ENCODE results near the gene FOXP1.
"Not testable (repeated sequence)": the region's sequence is repeated elsewhere in the genome, so short reads cannot be mapped to it uniquely, and the experiment has no call there.

FOXP1 gene

DNA sequence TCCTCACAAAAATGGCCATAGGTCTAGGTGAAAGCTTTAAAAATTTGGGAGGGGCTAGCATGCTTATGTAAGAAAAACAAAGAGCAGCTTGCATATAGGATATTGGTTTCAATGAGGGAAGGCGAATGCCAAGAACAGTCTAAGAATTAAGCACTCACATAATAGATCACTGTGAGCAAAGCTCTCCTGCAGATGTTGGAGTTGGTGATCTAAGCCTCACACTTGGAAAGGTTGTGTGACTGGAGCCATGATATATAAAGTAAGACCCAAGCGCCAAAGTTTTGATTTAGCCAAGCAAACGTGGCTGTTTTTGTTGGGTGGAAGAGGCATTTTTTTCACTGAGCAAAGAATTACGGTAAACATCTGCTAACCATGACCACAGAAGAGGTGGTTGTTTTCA lies 237.5 kb downstream of the FOXP1 start:
- no peak for FAIRE-seq
- no peak for DNase-seq (ENCODE audit: low spot score)

GRCh38 chr3:71345429-71346040 lies 238.0 kb downstream of the FOXP1 start:
- FAIRE-seq: no peak
- no peak for DNase-seq (ENCODE audit: low spot score)

- DNase-seq (ENCODE audit: low spot score): peak; percentile 66
- FAIRE-seq: peak; percentile 91
Observed at GRCh38 chr3:71341721-71342120, 241.8 kb downstream of the FOXP1 start.

- no peak for DNase-seq (ENCODE audit: low spot score)
- FAIRE-seq: no peak
Observed at GRCh38 chr3:71339049-71339448, 244.5 kb downstream of the FOXP1 start.

DNA sequence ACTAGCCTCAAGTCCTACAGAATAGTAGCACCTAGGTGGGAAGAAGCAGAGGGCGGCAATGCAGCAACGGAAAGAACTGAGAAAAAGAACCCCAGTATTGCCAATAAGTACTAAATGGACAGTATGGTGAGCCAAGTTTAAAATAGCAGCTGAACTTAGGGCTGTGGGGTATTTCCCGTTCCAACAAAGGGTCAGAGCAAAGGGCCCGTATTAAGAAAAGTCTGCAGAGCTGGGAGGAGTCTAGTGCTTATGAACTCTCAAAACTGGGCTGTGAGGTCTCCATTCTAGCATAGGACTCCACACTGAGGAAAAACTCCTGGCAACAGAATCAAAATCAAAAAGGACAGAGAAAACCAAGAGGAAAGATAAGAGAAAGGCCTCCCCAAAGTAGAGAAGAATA lies 250.7 kb downstream of the FOXP1 start:
- DNase-seq (ENCODE audit: low spot score) (no peak), FAIRE-seq (no peak)

- FAIRE-seq: no peak
- DNase-seq (ENCODE audit: low spot score): no peak
Observed at GRCh38 chr3:71330909-71331308, 252.6 kb downstream of the FOXP1 start.

- FAIRE-seq: no peak
Observed at GRCh38 chr3:71330505-71330904, 253.0 kb downstream of the FOXP1 start.

GRCh38 chr3:71329817-71330216 lies 253.7 kb downstream of the FOXP1 start:
- no peak for FAIRE-seq
- no peak for DNase-seq (ENCODE audit: low spot score)

More at GRCh38 chr3:71330505-71330904, 253.0 kb downstream of the FOXP1 start:
- DNase-seq (ENCODE audit: low spot score): no peak

DNA sequence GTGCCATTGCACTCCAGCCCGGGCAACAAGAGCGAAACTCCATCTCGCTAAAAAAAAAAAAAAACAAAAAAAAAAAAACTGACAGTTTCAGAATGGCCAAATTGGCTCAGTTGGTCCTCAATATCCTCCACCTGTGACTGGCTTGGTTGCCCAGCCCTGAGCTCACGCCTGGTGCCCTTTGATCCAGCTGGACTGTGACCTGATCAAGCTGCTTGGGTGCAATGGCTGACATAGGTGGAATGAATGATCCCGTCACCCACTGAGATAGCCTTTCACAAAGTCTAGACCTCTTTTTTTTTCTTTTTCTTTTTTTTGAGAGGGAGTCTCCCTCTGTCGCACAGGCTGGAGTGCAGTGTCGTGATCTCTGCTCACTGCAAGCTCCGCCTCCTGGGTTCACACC lies 254.6 kb downstream of the FOXP1 start:
- DNase-seq (ENCODE audit: low spot score) (no peak), FAIRE-seq (no peak)

DNA sequence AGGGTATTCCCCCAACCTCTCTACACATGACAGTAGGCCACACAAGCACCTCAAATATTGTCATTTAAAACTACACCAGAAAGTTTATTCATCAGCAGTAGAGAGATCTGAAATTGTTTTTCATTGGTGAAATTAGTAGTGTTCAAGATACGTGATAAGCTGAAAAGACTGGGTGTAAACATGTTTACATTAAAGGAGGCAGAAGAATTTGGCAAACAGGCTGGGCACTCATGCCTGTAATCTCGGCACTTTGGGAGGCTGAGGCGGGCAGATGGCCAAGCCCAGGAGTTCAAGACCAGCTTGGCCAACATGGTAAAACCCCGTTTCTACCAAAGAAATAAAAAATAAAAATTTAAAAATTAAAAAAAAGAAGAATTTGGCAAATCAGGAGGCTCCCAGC lies 255.6 kb downstream of the FOXP1 start:
- no peak for FAIRE-seq
- no peak for DNase-seq (ENCODE audit: low spot score)

DNA sequence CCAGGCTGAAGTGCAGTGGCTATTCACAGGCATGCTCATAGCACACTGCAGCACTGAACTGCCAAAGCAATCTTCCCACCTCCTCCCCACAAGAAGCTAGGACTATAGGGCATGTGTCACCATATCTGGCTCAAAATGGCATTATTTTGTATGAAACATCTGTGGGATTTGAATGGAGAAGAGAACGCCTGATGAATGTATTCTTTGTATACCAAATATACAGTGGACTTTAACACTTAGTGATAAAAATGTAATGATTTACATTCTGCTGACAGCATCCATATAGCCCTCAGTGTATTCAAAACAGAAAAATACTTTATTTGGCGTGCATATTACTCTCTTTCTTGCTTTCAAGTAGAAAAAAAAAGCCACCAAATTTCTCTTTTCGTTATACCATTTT lies 257.8 kb downstream of the FOXP1 start:
- DNase-seq (ENCODE audit: low spot score) (no peak), FAIRE-seq (no peak)

GRCh38 chr3:71324224-71324623 lies 259.3 kb downstream of the FOXP1 start:
- FAIRE-seq; DNase-seq (ENCODE audit: low spot score): not testable (repeated sequence)

GRCh38 chr3:71323558-71323957 lies 260.0 kb downstream of the FOXP1 start:
- no peak for FAIRE-seq
- DNase-seq (ENCODE audit: low spot score): no peak

GRCh38 chr3:71322154-71322553 lies 261.4 kb downstream of the FOXP1 start:
- FAIRE-seq: no peak

DNA sequence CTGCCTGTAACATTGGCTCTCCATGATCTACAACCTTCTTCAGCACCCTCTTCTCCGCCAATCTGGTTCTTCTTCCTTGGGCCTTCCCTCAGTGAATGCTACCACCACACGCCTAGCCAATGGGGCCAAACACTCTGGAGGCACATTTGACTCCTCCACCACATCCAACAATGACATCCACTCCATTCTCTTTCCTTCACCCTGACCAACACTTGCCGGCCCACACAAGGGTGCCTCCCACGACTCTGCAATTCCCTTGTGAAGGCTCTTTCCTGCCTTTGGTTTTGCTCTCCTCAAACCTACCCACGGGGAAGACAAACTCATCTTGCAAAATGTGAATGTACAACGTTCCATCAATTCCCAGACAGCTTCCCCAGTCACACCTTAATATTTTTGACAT lies 263.8 kb downstream of the FOXP1 start:
- FAIRE-seq: no peak
- DNase-seq (ENCODE audit: low spot score): no peak

More at GRCh38 chr3:71322154-71322553, 261.4 kb downstream of the FOXP1 start:
- no peak for DNase-seq (ENCODE audit: low spot score)

- FAIRE-seq (no peak), DNase-seq (ENCODE audit: low spot score) (no peak)
Observed at GRCh38 chr3:71318458-71318827, 265.1 kb downstream of the FOXP1 start.

- DNase-seq (ENCODE audit: low spot score): no peak
- FAIRE-seq: peak; percentile 31
Observed at GRCh38 chr3:71317749-71318457, 265.6 kb downstream of the FOXP1 start.

- DNase-seq (ENCODE audit: low spot score) (no peak), FAIRE-seq (no peak)
Observed at GRCh38 chr3:71317140-71317539, 266.4 kb downstream of the FOXP1 start.

GRCh38 chr3:71316066-71316777 lies 267.3 kb downstream of the FOXP1 start:
- DNase-seq (ENCODE audit: low spot score) (no peak), FAIRE-seq (no peak)

- no peak for DNase-seq (ENCODE audit: low spot score)
- no peak for FAIRE-seq
Observed at GRCh38 chr3:71315431-71315830, 268.1 kb downstream of the FOXP1 start.

- no peak for FAIRE-seq
Observed at GRCh38 chr3:71313844-71314243, 269.7 kb downstream of the FOXP1 start.

GRCh38 chr3:71312461-71312860 lies 271.1 kb downstream of the FOXP1 start:
- no peak for FAIRE-seq
- DNase-seq (ENCODE audit: low spot score): no peak

More at GRCh38 chr3:71313844-71314243, 269.7 kb downstream of the FOXP1 start:
- DNase-seq (ENCODE audit: low spot score): no peak

DNA sequence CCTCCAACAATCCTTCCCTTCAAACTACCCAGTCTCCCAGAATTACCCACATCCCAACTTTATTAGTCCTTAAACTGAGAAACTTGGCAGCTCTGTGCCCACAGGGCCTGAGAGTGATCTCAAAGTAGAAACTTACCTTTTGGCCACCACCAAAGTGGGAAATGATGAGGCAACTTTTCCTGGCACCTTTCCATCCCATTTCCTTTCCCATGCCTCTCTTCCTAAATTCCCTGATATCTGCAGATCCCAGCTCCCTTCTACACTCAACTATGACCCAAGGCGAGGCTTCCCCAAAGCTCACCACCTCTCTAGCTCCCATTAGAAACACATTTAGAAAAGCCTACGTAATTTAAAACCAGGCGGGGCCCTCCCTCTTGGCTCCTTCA lies 271.9 kb downstream of the FOXP1 start:
- no peak for FAIRE-seq
- no peak for DNase-seq (ENCODE audit: low spot score)

Data from RCC 7860 (cell line).